Fibroblast of mammary gland (primary cell): ENCODE data around the gene CEP83.
A peak's percentile ranks its signal among the peaks of the same experiment; 100 is the strongest.
"Not testable (repeated sequence)": the region's sequence is repeated elsewhere in the genome, so short reads cannot be mapped to it uniquely, and the experiment has no call there.

Experiments used
- DNase-seq: peaks from one replicate; pipeline ENCODE4 v3.0.0-alpha.2; 2010; ENCODE audit warnings: low read depth
- H3K4me3 ChIP-seq: 2 replicates; pipeline ENCODE4 v1.5.1; 2011; ENCODE audit warnings: low read depth, mild to moderate bottlenecking, low read length, moderate library complexity; ENCODE audit not compliant: control insufficient read depth
- CTCF ChIP-seq: conservative IDR thresholded peaks from 2 replicates; pipeline ENCODE4 v1.5.1; 2011; ENCODE audit warnings: low read depth, low read length, inconsistent platforms; ENCODE audit not compliant: control insufficient read depth, insufficient read depth

Gene CEP83

GRCh38 chr12:94460616-94460959 is 921 bp upstream of the CEP83 start:
- H3K4me3 ChIP-seq = peak overlapping the region; percentile 93
- no peak for DNase-seq
- no peak for TF ChIP-seq CTCF

- peak; percentile 57 for DNase-seq
- no peak for TF ChIP-seq CTCF
- H3K4me3 ChIP-seq = peak overlapping the region; percentile 93
Measured at GRCh38 chr12:94458877-94459727, 565 bp downstream of the CEP83 start.

- TF ChIP-seq CTCF = no peak
- peak; percentile 17 for DNase-seq
Measured at GRCh38 chr12:94457311-94457710, 2.4 kb downstream of the CEP83 start.

GRCh38 chr12:94454318-94454717 is 5.3 kb downstream of the CEP83 start:
- not testable (repeated sequence) for DNase-seq, H3K4me3 ChIP-seq

More at GRCh38 chr12:94457311-94457710, 2.4 kb downstream of the CEP83 start:
- no peak overlapping the region for H3K4me3 ChIP-seq

- peak; percentile 6 for DNase-seq
- H3K4me3 ChIP-seq = no peak overlapping the region
- no peak for TF ChIP-seq CTCF
Measured at GRCh38 chr12:94445662-94446061, 14.0 kb downstream of the CEP83 start.

- no peak for DNase-seq
- TF ChIP-seq CTCF = no peak
- no peak overlapping the region for H3K4me3 ChIP-seq
Measured at GRCh38 chr12:94437303-94437702, 22.4 kb downstream of the CEP83 start.

- H3K4me3 ChIP-seq = no peak overlapping the region
- DNase-seq = no peak
- TF ChIP-seq CTCF = no peak
Measured at GRCh38 chr12:94435511-94435927, 24.1 kb downstream of the CEP83 start.
